Measurements from ENCODE around the gene TTC21B. TPM values are rescaled to one million over a fixed set of nuclear protein-coding genes. Genes with fewer than 3 reads are reported as not detected.

The TTC21B gene
- total RNA-seq, 4 donors from 2014 or later: 11.9 to 33.8 (median 23.0) TPM

Other genes starting within 250 kb of the TTC21B start
- 100 to 1,000 TPM in 1 of 4 donors, 10 to 100 TPM in 3; 17.2 to 230 (median 52.7) TPM for gene GALNT3, start 159.5 kb downstream of the TTC21B start, total RNA-seq
- gene SCN1A, start 174.2 kb upstream of the TTC21B start, total RNA-seq: not detected